ENCODE measurements around the gene PCDHA9. TPM values are rescaled to one million over a fixed set of nuclear protein-coding genes. Genes with fewer than 3 reads are reported as not detected.
"Not testable (repeated sequence)": the region's sequence is repeated elsewhere in the genome, so short reads cannot be mapped to it uniquely, and the experiment has no call there.

Gene PCDHA9
- total RNA-seq, 3 donors from 2014 or later, result 0.16 to 0.17 TPM; not detected in 1

- DNase-seq (no peak), ATAC-seq (no peak)
- H3K4me3 ChIP-seq, result no peak within 1 kb of the TSS
- peaks cover 5% of the 10 kb centered on the region for H3K9me3 ChIP-seq
- TF ChIP-seq, protein P1, sequence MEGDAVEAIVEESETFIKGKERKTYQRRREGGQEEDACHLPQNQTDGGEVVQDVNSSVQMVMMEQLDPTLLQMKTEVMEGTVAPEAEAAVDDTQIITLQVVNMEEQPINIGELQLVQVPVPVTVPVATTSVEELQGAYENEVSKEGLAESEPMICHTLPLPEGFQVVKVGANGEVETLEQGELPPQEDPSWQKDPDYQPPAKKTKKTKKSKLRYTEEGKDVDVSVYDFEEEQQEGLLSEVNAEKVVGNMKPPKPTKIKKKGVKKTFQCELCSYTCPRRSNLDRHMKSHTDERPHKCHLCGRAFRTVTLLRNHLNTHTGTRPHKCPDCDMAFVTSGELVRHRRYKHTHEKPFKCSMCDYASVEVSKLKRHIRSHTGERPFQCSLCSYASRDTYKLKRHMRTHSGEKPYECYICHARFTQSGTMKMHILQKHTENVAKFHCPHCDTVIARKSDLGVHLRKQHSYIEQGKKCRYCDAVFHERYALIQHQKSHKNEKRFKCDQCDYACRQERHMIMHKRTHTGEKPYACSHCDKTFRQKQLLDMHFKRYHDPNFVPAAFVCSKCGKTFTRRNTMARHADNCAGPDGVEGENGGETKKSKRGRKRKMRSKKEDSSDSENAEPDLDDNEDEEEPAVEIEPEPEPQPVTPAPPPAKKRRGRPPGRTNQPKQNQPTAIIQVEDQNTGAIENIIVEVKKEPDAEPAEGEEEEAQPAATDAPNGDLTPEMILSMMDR (IDR thresholded peaks at IDR 0.05), result no peak
- H3K36me3 ChIP-seq (ENCODE audit: low read depth), result no peaks in the 10 kb centered on the region
- intact Hi-C loops (cut with DNase I, micrococcal nuclease), result no loop called here
- no peaks in the 10 kb centered on the region for H3K4me1 ChIP-seq (ENCODE audit: low read depth)
Observed at GRCh38 chr5:140840978-140841962, 6.9 kb upstream of the PCDHA9 start, which contains the start of gene PCDHA8. Gene PCDHA8 (plus strand): TSS chr5:140841187. CDS start chr5:140841322, 135 bp downstream.

- DNase-seq, result no peak
- no peak overlapping the region for H3K4me3 ChIP-seq
- no peaks in the 10 kb centered on the region for H3K36me3 ChIP-seq (ENCODE audit: low read depth)
- H3K9me3 ChIP-seq, result no peaks in the 10 kb centered on the region
- no peaks in the 10 kb centered on the region for H3K4me1 ChIP-seq (ENCODE audit: low read depth)
- intact Hi-C loops (cut with DNase I, micrococcal nuclease), result no loop called here
- no peak for ATAC-seq
- TF ChIP-seq, protein P1 (IDR thresholded peaks at IDR 0.05), result no peak
Observed at GRCh38 chr5:140842798-140843733, 5.1 kb upstream of the PCDHA9 start.

DNA sequence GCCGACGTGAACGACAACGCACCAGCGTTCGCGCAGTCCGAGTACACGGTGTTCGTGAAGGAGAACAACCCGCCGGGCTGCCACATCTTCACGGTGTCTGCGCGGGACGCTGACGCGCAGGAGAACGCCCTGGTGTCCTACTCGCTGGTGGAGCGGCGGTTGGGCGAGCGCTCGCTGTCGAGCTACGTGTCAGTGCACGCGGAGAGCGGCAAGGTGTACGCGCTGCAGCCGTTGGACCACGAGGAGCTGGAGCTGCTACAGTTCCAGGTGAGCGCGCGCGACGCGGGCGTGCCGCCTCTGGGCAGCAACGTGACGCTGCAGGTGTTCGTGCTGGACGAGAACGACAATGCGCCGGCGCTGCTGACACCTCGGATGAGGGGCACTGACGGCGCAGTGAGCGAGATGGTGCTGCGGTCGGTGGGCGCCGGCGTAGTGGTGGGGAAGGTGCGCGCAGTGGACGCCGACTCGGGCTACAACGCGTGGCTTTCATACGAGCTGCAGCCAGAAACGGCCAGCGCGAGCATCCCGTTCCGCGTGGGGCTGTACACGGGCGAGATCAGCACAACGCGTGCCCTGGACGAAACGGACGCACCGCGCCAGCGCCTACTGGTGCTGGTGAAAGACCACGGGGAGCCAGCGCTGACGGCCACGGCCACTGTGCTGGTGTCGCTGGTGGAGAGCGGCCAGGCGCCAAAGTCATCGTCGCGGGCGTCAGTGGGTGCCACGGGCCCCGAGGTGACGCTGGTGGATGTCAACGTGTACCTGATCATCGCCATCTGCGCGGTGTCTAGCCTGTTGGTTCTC lies 1.9 kb downstream of the PCDHA9 start:
- H3K4me1 ChIP-seq (ENCODE audit: low read depth); intact Hi-C loops (cut with DNase I, micrococcal nuclease); DNase-seq; ATAC-seq; H3K36me3 ChIP-seq (ENCODE audit: low read depth); H3K4me3 ChIP-seq: not testable (repeated sequence)
- H3K9me3 ChIP-seq, result peaks cover 11% of the 10 kb centered on the region

GRCh38 chr5:140855772-140856674 lies 7.8 kb downstream of the PCDHA9 start, which contains the start of gene PCDHA10:
Gene PCDHA10 (plus strand): TSS chr5:140855897. CDS start chr5:140856049, 152 bp downstream.
- H3K4me1 ChIP-seq (ENCODE audit: low read depth), result no peaks in the 10 kb centered on the region
- no peaks in the 10 kb centered on the region for H3K36me3 ChIP-seq (ENCODE audit: low read depth)
- peak in 1 of 3 donors; percentile 28 for DNase-seq
- TF ChIP-seq, protein P1 (IDR thresholded peaks at IDR 0.05), result no peak
- no peak for ATAC-seq
- no peak within 1 kb of the TSS for H3K4me3 ChIP-seq
- peaks cover 29% of the 10 kb centered on the region for H3K9me3 ChIP-seq
- intact Hi-C loops (cut with DNase I, micrococcal nuclease), result no loop called here

Data from mucosa of descending colon (tissue), 3 donors.